Fibroblast of peridontal ligament (primary cell): ENCODE data around the gene PRKCE.

Experiments
- DNase-seq: peaks from one replicate; pipeline ENCODE4 v3.0.0-alpha.2; 2010; ENCODE audit errors: extremely low read depth

PRKCE gene

DNA sequence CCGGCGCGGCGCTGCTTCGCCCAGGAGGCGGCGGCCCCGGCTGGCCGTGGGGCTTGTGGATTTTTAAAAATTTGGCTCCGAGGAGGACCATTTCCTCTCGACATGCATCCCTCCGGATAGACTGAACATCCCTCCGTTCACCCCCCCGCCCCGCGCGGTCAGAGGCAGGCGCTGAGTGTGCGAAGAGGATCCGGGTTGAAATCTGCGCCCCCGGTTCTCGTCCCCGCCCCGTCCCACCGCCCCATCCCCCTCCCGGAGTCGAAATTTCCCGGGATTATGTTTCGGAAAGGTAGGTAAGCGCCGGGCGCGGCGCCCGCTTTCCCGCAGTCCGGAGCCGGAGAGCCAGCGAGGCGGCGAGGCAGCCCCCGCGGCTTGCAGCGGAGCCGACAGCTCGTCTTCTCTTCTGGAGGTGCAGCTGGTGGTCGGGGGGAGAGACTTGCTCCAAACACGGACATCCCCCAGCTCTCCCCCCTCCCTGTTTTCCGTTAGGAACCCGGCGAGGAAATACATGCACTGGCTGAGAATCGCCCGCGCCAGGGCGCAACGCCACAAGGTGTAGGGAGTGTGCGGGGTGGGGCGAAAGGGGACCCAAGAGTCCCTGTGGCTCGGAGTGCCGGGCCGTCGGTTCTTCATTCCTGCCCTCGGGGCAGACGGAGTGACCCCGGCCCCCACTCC lies at the start of gene PRKCE:
Gene PRKCE (plus strand): TSS at position 261 of the 675 bp plus-strand sequence.
- peak; percentile 48 for DNase-seq

- no peak for DNase-seq
Observed at GRCh38 chr2:45602624-45603023, 48.9 kb upstream of the PRKCE start.

DNA sequence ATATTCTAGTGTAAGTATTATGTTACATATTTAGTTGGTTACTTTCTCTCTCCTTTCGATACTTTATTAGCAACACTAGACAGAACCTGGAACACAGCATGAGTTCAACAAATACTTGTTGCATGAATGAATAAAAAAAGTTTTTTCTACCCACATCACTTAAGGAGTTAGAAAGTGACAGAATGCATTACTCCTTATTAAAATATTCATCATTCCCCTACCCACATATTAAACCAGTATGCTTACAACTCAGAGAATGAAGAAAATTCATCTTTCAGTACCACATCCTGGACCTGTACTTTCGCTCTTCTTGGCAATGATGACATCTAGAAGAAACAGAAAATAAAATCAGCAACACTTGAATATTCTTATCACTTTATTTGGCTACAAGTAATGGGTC lies 46.4 kb upstream of the PRKCE start:
- no peak for DNase-seq

DNA sequence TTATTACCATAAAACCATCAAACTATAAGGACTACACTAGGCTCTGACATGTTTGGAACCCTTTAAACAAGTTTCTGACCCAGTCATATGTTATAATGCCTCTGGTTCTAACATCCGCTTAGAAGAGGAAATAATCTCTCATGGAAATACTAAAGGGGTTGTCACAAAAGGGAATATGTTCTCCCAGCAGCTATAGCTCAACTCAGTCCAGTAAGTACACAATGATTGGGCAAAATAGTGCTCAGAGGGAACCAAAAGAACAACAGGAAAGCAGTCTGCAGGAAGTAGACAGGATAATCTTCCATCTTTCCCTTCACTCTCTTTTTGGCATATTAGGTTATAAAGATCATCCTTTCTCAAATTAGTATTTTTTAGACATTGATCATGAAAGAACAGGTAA lies 44.7 kb upstream of the PRKCE start:
- DNase-seq: no peak

DNA sequence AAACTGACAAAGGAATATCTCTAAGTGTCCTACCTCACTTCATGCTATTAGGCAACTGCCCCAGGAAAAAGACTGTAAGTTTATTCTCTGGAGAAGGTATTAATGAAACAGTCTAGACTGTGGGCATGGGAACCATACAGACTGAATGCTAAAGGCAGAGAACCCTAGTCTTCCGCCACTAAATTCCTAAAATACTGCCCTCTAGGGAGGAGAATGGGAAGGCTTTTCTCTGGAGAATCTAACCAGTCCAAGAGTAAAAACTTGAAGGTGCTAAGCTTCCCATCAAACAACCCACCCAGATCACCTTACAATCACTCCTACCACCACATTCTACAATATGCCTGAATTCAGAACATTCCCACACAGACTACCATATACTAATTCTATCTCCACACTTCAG lies 43.8 kb upstream of the PRKCE start:
- DNase-seq: peak; percentile 29

DNA sequence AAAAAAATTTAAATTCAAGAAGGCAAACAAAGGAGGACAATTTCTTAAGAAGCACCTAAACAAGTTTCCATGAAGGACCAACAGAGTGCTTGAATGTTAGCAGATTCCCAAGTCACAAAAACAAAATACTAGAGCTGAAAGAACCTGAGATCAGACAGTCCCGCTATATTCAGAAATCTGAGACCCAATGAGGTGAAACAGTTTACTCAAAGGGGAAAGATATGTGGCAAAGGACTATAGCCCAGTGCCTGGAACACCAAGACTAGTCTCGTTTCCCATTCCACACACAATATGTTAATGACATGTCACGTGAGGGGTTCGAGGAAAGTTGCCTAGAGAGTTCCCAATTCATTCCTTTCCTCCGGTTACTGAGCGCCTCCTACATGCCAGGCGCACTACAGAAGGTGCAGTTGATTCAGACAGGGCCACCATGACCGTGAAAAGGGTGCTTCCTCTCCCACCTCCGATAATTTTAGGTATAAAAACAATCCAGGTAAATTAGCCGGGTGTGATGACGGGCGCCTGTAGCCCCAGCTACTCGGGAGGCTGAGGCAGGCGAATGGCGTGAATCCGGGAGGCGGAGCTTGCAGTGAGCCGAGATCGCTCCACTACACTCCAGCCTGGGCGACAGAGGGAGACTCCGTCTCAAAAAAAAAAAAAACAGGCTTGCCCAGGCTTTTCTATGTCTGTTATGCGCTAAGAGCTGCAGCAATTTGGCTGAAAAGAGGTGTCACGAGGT lies 41.0 kb upstream of the PRKCE start:
- DNase-seq: peak; percentile 77

DNA sequence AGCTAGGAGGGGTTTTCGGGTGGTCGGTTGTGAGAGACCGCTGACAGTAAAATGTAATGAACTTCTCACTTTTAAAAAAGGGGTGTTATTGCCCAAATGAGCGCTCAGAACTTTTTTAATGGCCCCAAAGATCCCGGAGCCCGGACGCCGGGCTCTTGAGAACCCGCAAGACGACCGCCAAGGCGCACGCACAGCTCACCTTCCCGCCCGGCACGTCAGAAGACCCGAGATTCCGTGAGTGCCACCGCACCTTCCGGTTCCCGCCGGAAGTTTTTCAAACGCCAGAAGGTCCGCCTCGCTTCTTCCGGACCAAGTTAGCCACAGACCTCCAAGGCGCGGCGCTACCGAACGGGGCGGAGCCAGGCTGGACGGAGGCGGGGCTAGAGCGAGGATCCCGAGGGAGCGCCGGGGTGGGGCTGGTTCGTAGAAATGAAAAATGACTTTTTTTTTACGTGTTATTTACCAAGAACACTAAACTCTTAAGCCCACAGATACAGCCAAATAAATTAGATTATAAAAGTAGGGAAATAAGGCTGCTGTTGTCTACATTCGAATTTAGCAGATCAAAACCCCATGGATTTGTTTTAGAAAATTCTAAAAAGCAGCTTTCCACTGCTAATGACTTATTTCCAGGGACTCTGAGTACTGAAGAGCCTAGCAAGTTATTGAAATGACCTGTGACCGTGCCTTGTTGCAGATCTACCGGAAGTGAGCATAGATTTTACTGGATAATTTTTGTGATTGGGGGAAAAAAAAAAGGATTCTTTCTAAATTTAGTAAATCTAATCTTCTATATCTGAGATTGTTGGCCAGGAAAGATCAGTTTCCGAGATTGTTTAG lies 40.2 kb upstream of the PRKCE start, which contains the start of gene SRBD1:
Gene SRBD1 (minus strand): TSS at position 248 of the 840 bp plus-strand sequence. CDS start 5,826 bp downstream, outside the sequence.
- peak; percentile 86 for DNase-seq

DNA sequence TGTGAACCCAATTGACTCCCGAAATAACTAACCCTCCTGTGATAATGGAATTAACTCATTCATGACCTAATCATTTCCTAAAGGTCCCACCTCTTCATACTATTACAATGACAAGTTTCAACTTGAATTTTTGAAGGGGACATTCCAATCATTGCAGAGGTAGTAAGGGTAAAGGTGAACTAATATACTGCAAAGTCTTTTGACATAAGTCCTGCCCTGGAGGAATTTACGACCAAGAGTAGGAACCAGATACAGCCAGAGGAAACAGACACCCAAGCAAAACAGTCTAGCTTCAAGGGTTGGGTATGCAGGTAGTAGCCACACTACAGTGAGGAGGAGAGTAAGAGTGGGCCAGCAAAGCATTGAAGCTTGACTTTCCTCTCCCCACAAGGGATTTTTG lies 39.2 kb upstream of the PRKCE start:
- no peak for DNase-seq

GRCh38 chr2:45612731-45613130 lies 38.7 kb upstream of the PRKCE start:
- DNase-seq: peak; percentile 62

DNA sequence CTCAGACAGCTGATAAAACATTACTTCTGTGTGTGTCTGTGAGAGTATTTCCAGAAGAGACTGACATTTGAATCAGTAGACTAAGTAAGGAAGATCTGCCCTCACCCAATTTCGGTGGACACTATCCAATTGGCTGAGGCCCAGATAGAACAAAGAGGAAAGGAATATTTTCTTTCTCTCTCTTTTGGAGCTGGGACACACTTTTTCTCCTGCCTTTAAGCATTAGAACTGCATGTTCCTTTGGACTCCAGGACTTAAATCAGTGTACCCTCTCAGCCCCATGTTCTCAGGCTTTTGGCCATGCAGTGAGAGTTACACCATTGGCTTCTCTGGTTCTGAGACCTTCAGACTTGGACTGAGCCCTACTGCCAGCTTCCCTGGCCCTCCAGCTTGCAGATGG lies 37.1 kb upstream of the PRKCE start:
- no peak for DNase-seq

DNA sequence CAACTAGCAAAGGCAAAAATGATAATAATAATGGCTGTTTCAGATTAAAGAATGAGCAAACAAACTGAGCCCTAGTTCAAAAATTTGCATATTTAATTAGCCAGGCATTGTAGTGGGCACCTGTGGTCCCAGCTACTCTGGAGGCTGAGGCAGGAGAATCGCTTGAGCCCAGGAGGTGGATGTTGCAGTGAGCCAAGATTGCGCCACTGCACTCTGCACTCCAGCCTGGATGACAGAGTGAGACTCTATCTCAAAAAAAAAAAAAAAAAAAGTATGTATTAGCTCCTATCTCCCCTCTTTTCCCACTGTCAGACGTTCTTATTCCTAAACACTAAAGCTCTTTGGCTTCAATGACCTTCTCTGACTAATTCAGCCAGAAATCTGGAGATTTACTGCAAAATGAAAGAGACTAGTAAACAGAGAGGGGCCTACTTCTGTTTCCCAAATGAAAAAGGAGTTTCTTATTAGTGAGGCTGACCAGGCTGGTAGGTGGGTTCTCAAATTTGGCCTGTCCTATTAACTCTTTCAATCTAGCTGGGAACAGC lies 36.5 kb upstream of the PRKCE start:
- no peak for DNase-seq

GRCh38 chr2:45616658-45617411 lies 34.6 kb upstream of the PRKCE start:
- DNase-seq: peak; percentile 67

- no peak for DNase-seq
Observed at GRCh38 chr2:45617496-45617895, 34.0 kb upstream of the PRKCE start.

- DNase-seq: no peak
Observed at GRCh38 chr2:45622336-45623075, 29.0 kb upstream of the PRKCE start.

DNA sequence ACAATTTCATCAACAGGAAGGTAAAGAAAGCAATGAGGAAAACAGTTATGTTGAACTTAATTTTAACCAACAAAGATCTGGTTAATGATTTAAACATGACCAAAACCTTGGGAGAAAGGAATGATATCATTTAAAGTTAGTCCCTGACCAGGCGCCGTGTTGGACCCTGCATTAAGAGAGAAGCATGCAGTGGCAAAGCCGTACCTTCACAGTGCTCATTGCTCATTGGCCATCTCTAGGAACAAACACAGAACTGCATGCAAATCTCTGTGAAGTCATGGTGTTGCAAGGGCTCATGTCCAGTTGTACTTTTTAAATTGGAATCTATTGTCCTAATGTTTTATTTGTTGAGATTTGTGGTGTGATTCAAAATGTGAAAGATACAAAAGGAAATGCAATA lies 28.4 kb upstream of the PRKCE start:
- DNase-seq: no peak

- DNase-seq: no peak
Observed at GRCh38 chr2:45625824-45626223, 25.7 kb upstream of the PRKCE start.

DNA sequence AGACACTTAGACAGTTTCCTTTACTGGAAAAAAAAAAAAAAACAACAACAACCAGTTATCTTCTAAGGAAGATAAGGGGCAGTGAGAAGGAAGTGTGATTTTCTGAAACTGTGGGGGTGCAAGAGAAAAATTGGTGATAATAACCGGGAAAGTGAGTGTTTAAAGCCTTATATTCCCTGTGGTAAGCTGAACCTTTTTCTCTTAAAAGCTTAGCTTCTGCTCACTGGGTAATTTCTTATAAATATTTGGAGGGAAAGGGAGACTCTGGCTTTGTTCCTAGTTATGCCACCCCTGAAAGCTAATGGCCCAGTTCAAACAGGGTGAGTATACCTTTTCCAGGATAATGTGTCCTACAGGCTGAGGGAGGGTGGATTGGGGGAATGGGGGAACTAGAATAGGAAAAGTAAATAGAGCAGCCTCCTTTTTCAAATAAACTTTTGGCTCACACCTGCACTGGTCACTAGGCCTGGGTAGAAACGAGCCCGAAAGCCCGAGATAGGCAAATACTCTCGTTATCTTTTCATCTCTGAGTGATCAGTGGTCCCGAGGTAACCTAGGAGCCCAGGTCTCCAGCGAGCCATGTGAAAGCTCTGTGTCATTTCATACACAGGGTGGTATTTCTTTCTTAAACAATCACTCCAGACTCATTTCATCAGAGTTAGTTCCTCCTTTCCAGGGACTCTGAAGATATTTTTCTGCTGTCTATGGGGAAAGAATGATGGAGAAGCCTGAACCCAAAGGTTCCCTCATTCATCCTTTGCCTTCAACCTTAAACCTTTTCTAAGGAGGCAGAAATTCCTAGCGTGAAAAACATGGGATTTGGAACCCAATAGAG lies 24.9 kb upstream of the PRKCE start:
- no peak for DNase-seq

- peak; percentile 52 for DNase-seq
Observed at GRCh38 chr2:45627911-45628310, 23.6 kb upstream of the PRKCE start.

DNA sequence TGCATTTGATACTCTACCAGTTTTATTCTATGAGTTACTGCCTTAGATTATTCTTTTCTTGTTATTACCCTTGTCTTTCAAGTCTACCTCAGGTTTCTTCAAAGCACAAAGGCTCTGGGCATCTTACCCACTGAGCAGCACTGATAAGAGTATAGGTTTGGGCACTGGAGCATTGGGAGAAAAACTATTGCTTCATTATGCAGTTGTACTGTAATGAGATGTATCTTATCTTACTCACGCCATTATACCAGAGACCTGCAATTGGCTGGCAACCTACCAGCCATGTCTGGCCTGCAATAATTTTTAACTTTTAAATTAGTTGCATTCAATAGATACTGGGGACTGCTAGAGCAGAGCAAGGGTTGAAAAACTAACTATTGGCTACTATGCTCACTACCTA lies 21.5 kb upstream of the PRKCE start:
- no peak for DNase-seq

DNA sequence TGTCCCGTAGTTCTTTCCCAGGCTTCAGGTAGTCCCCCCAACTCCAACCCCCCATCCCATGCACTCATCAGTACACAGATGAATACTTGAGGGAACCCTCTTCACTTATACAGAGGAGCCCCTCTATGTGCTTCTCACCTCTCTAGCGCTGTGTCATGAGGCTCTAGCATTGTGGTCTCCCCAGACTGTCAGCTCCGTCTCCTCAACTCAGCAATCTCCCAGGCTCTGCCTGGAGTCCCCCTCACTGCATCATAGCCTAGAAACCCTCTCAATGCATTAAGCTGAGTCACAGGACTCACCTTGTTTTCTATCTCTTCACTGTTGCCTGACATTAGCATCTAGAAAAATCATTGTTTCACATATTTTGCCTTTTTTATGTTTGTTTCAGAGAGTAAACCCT lies 20.2 kb upstream of the PRKCE start:
- no peak for DNase-seq
